Measurements from ENCODE around the gene LAPTM5. TPM values are rescaled to one million over a fixed set of nuclear protein-coding genes. Genes with fewer than 3 reads are reported as not detected.

Gene LAPTM5
- total RNA-seq, 1 donor from 2014 or later = 3.1 TPM

DNA sequence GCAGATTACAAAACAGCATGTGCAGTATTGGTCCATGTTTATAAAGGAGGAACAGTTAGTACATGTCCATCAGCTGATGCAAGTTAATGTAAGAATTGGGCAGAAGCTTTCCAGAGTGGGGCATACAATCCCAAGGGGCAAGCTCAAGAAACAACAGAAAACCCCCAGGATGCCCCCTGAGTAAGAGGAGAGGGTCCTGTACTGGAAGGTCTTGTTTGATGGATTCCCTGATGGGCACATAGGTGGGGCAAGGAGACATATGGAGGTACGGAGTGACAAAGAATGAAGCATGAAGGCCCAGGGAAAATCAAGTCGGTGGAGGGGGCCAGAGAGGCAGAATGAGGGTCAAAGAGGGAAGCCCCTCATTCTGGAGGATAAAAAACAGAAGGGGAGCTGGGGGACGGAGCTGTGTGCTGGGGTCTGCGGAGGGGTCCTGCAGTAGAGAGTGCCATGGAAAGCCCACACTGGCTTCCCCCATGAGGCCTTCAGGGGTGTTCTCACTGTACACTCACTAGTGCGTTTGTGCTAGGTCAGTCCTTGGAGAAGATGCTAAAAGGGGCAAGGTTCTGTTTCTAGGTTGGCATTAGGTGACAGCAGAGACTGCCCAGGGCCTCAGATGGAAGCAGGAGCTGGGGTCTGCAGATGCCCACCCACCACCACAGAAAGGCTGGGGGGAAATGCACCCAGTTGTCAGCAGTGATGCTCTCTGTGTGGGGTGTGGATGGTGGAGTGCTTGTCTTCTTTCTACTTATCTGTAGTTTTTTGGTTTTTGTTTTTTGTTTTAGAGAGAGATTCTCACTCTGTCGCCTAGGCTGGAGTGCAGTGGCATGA is 21.7 kb downstream of the LAPTM5 start:
- TF ChIP-seq, protein P1, sequence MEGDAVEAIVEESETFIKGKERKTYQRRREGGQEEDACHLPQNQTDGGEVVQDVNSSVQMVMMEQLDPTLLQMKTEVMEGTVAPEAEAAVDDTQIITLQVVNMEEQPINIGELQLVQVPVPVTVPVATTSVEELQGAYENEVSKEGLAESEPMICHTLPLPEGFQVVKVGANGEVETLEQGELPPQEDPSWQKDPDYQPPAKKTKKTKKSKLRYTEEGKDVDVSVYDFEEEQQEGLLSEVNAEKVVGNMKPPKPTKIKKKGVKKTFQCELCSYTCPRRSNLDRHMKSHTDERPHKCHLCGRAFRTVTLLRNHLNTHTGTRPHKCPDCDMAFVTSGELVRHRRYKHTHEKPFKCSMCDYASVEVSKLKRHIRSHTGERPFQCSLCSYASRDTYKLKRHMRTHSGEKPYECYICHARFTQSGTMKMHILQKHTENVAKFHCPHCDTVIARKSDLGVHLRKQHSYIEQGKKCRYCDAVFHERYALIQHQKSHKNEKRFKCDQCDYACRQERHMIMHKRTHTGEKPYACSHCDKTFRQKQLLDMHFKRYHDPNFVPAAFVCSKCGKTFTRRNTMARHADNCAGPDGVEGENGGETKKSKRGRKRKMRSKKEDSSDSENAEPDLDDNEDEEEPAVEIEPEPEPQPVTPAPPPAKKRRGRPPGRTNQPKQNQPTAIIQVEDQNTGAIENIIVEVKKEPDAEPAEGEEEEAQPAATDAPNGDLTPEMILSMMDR (IDR thresholded peaks at IDR 0.05; ENCODE audit: insufficient read depth, low read length, poor library complexity, severe bottlenecking) = no peak
- no peaks in the 10 kb centered on the region for H3K36me3 ChIP-seq (ENCODE audit: control insufficient read depth, insufficient read depth, low read length)
- no peak for DNase-seq (ENCODE audit: low read depth)
- no peaks in the 10 kb centered on the region for H3K27me3 ChIP-seq (ENCODE audit: control insufficient read depth, insufficient read depth, low read length)
- no peak overlapping the region for H3K4me3 ChIP-seq (ENCODE audit: low read depth, low read length)

DNA sequence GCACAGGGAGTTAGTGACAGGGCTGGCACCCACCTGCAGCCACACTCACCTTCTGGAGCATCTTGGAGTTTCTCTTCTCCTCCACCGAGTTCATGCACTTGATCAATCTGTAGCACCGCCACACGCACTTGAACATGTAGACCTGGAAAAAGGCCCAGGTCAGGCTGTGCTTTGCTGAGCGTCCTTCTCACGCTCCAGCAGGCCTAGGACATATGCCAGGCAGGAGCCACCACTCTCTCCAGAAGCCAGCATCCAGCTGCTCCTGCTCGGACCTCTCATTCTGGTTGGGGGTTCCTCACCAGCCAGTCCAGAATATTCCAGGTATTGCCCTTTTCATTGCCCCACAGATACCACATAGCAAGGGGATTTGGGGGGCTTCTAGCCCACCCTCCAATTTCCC is 22.4 kb downstream of the LAPTM5 start:
- no peaks in the 10 kb centered on the region for H3K27me3 ChIP-seq (ENCODE audit: control insufficient read depth, insufficient read depth, low read length)
- no peak overlapping the region for H3K4me3 ChIP-seq (ENCODE audit: low read depth, low read length)
- no peak for DNase-seq (ENCODE audit: low read depth)
- no peaks in the 10 kb centered on the region for H3K36me3 ChIP-seq (ENCODE audit: control insufficient read depth, insufficient read depth, low read length)
- TF ChIP-seq, protein P1 (IDR thresholded peaks at IDR 0.05; ENCODE audit: insufficient read depth, low read length, poor library complexity, severe bottlenecking) = no peak

DNA sequence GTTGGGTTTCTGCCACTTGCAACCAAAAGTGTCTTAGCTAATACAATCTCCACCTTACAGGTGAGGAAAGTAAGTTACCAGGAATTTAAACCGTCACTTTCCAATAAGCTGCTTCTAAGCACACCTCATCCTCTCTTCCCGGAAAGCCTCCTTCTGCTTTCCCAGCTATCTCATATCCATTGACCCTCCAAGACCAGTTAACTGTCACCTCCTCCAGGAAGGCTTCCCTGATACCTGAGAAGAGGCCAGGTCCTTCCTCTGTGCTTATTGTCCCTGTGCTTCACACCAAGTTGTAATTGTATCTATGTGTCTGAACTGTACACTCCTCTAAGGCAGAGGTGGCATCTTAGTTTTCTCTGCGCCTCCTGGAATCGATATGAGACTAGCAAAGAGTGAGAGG is 23.0 kb downstream of the LAPTM5 start:
- TF ChIP-seq, protein P1 (IDR thresholded peaks at IDR 0.05; ENCODE audit: insufficient read depth, low read length, poor library complexity, severe bottlenecking) = no peak
- Histone ChIP-seq H3K36me3 (ENCODE audit: control insufficient read depth, insufficient read depth, low read length) (no peaks in the 10 kb centered on the region), H3K27me3 (ENCODE audit: control insufficient read depth, insufficient read depth, low read length) (no peaks in the 10 kb centered on the region), H3K4me3 (ENCODE audit: low read depth, low read length) (no peak overlapping the region)
- DNase-seq (ENCODE audit: low read depth) = no peak

DNA sequence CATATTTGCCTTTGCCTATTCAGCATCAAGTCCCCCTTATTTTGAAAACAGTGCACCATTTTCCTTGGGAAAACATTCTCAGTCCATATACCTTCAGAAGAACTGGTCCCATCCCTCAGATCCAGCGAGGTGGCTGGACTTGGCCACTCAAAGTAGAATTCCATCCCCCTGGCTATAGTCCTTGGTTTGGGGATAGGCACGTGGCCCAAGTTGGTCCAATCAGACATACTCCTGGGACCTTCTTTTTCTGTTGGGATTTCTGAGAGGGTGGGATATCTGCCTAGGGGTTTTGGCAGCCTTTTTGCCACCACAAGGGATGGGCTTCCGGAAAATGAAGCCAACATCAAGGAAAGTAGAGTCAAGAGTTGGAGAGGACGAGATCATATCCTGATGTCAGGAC is 23.5 kb downstream of the LAPTM5 start:
- TF ChIP-seq, protein P1 (IDR thresholded peaks at IDR 0.05; ENCODE audit: insufficient read depth, low read length, poor library complexity, severe bottlenecking) = no peak
- Histone ChIP-seq H3K4me3 (ENCODE audit: low read depth, low read length) (no peak overlapping the region), H3K36me3 (ENCODE audit: control insufficient read depth, insufficient read depth, low read length) (no peaks in the 10 kb centered on the region), H3K27me3 (ENCODE audit: control insufficient read depth, insufficient read depth, low read length) (no peaks in the 10 kb centered on the region)
- DNase-seq (ENCODE audit: low read depth) = no peak

DNA sequence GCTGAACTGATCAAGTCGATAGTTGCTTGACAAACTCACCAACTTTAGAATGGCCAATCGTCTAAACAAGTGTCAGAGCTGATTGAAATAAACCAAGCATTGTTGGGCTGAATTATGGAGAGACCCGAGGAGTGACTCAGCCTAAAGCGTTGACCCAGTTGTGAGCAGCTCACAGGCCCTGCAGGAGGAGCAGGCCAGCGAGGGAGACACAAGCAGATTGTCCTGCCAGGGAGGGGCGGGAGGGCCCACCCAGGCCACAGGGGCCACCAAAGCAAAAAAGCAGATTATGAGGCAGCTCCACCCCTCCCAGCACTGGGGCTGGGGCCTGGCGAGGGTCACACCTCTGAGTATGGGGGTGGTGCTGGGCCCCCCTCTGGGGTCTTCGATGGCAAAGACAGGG is 24.1 kb downstream of the LAPTM5 start:
- H3K36me3 ChIP-seq (ENCODE audit: control insufficient read depth, insufficient read depth, low read length) = no peaks in the 10 kb centered on the region
- no peak for DNase-seq (ENCODE audit: low read depth)
- no peaks in the 10 kb centered on the region for H3K27me3 ChIP-seq (ENCODE audit: control insufficient read depth, insufficient read depth, low read length)
- no peak overlapping the region for H3K4me3 ChIP-seq (ENCODE audit: low read depth, low read length)
- TF ChIP-seq, protein P1 (IDR thresholded peaks at IDR 0.05; ENCODE audit: insufficient read depth, low read length, poor library complexity, severe bottlenecking) = no peak

Data from kidney epithelial cell (primary cell).